Measurements from ENCODE around the gene AHSA1. TPM values are rescaled to one million over a fixed set of nuclear protein-coding genes. Genes with fewer than 3 reads are reported as not detected.

AHSA1 gene
- total and polyA plus RNA-seq, 2 of the 8 experiments (the other 6 are each of a cell fraction or from before 2014, with no cell fraction given): 155 to 221 TPM

GRCh38 chr14:77473921-77474320 lies 16.0 kb downstream of the AHSA1 start:
- 76% methylated on average over 5 of the region's 5 CpGs; no CpG with 5 or more reads in 1 of the 2 experiments for WGBS, 2 experiments (ENCODE audit: extremely low coverage in 1 of 2, insufficient coverage in 1 of 2, insufficient read length in 1 of 2, insufficient replicate concordance in 2 of 2, low coverage in 1 of 2, low lambda C conversion rate in 2 of 2, missing lambda C conversion rate in 1 of 2)
- Histone ChIP-seq H4K8ac (ENCODE audit: extremely low read depth, insufficient read depth, low read length) (no peak overlapping the region), H4K91ac (replicated peaks; ENCODE audit: insufficient read length, low read length) (no peak overlapping the region), H3K27me3 (replicated peaks in 1 of 4; ENCODE audit: control insufficient read depth in 3 of 4, extremely low read depth in 1 of 4, insufficient read depth in 3 of 4, low read length in 3 of 4) (no peaks in the 10 kb centered on the region), H3K79me2 (ENCODE audit: control insufficient read depth in 1 of 2, insufficient read depth in 2 of 2, low read length in 2 of 2) (no peaks in the 10 kb centered on the region), H3K4me1 (replicated peaks in 1 of 4; ENCODE audit: control insufficient read depth in 3 of 4, insufficient read depth in 4 of 4, low read length in 3 of 4) (peaks cover 0 to 6% (median 3%) of the 10 kb centered on the region in 4 experiments; a peak in 3 of 7 replicates), H2BK5ac (ENCODE audit: low read depth, low read length) (no peak overlapping the region), H3K14ac (ENCODE audit: insufficient read length) (no peak overlapping the region), H3K79me1 (ENCODE audit: low read depth, low read length) (no peaks in the 10 kb centered on the region), H2BK120ac (replicated peaks; ENCODE audit: low read depth, low read length) (no peak overlapping the region), H3K23ac (ENCODE audit: insufficient read length) (no peak overlapping the region), H2AFZ (ENCODE audit: low read length) (no peak overlapping the region), H3K9ac (replicated peaks in 1 of 4; ENCODE audit: extremely low read depth in 1 of 4, low read depth in 3 of 4, low read length in 3 of 4) (no peak overlapping the region), H3K4me3 (ENCODE audit: extremely low read depth in 1 of 4, insufficient read depth in 2 of 4, low read depth in 3 of 4, low read length in 4 of 4) (no peak overlapping the region), H4K20me1 (replicated peaks in 1 of 2; ENCODE audit: control insufficient read depth in 1 of 2, insufficient read depth in 2 of 2, low read length in 2 of 2) (no peaks in the 10 kb centered on the region), H3K36me3 (ENCODE audit: control insufficient read depth in 2 of 4, insufficient read depth in 4 of 4, low read length in 3 of 4) (peaks cover 0 to 8% (median 2%) of the 10 kb centered on the region in 4 experiments; a peak in 5 of 8 replicates), H3K18ac (ENCODE audit: extremely low read depth, low read length) (no peak overlapping the region), H2BK12ac (ENCODE audit: low read depth, low read length) (no peak overlapping the region), H2BK20ac (ENCODE audit: low read length) (no peak overlapping the region), H3K9me3 (ENCODE audit: insufficient read depth in 2 of 2, low read depth in 1 of 2, low read length in 1 of 2) (no peaks in the 10 kb centered on the region), H3K23me2 (ENCODE audit: low read depth, low read length) (no peaks in the 10 kb centered on the region), H3K4ac (replicated peaks; ENCODE audit: insufficient read length, low read depth, low read length) (no peak overlapping the region), H3K27ac (ENCODE audit: low read depth, low read length) (no peak overlapping the region), H2BK15ac (ENCODE audit: low read length) (no peak overlapping the region), H4K5ac (ENCODE audit: insufficient read length, low read depth, low read length) (no peak overlapping the region), H2AK5ac (ENCODE audit: low read depth, low read length) (no peak overlapping the region), H3K4me2 (ENCODE audit: insufficient read depth in 1 of 2, low read depth in 2 of 2, low read length in 2 of 2) (no peak overlapping the region), H3K56ac (replicated peaks; ENCODE audit: insufficient read length, low read depth, low read length) (no peak overlapping the region)
- CTCF ChIA-PET (ENCODE audit: partially characterized antibody): interaction anchor here (0.6 to 7.9 kb wide), 2 partner anchors 13 to 77 kb away, joined by 3 to 54 read pairs; no protein-coding TSS in a partner anchor
- TF ChIP-seq POU5F1 (IDR thresholded peaks at IDR 0.05; ENCODE audit: low read depth, low read length) (no peak), CTBP2 (IDR thresholded peaks at IDR 0.05; ENCODE audit: borderline replicate concordance, insufficient read depth, insufficient read length, low read length) (no peak), ZNF274 (IDR thresholded peaks at IDR 0.05; ENCODE audit: borderline replicate concordance, extremely low read depth, low read length) (no peak), RAD21 (IDR thresholded peaks at IDR 0.05 in 1 of 2, conservative IDR thresholded peaks at IDR 0.05 in 1 of 2; ENCODE audit: low read depth in 2 of 2, low read length in 2 of 2) (no peak), TCF12 (IDR thresholded peaks at IDR 0.05; ENCODE audit: low read depth, low read length) (no peak), SIRT6 (IDR thresholded peaks at IDR 0.05; ENCODE audit: low read length) (no peak), NRF1 (IDR thresholded peaks at IDR 0.05; ENCODE audit: low read depth, low read length) (no peak), POLR2A (IDR thresholded peaks at IDR 0.05; ENCODE audit: control extremely low read depth in 1 of 2, low read depth in 2 of 2, low read length in 2 of 2) (no peak), TAF7 (optimal IDR thresholded peaks at IDR 0.05; ENCODE audit: borderline replicate concordance, low read depth, low read length) (no peak), E2F6 (IDR thresholded peaks at IDR 0.05) (no peak), HDAC6 (IDR thresholded peaks at IDR 0.05; ENCODE audit: low read depth, low read length) (no peak), YY1 (IDR thresholded peaks at IDR 0.05; ENCODE audit: low read depth, low read length) (no peak)
- POLR2A ChIA-PET (ENCODE audit: partially characterized antibody): no interaction called here
- no peak for FAIRE-seq
- DNase-seq (ENCODE audit: low read depth in 1 of 2, low spot score in 2 of 2): no peak

All from H1 (cell line).